Heart left ventricle (tissue), 16 donors: ENCODE measurements around the gene ZDBF2. TPM values are rescaled to one million over a fixed set of nuclear protein-coding genes. Genes with fewer than 3 reads are reported as not detected.
"Not testable (repeated sequence)": the region's sequence is repeated elsewhere in the genome, so short reads cannot be mapped to it uniquely, and the experiment has no call there.

Source experiments
- ATAC-seq, 4 donors: fragments of 200-7000 bp; cut with Tn5 transposase; one replicate each; pipeline ENCODE4 v1.9.1; 2020 to 2022; ENCODE audit warnings: moderate library complexity in 4 of 4, mild to moderate bottlenecking in 3 of 4, moderate number of reproducible peaks in 1 of 4
- DNase-seq, 5 donors: peaks; one replicate each; pipeline ENCODE4 v3.0.0-alpha.2; 2020
- H3K27ac ChIP-seq, 12 donors: fragments of 200-600 bp; sonication (generic) in 4 of 12; one replicate each; pipeline versions ENCODE4 v1.5.0 to v1.8.0; 2016 to 2022; ENCODE audit warnings: mild to moderate bottlenecking in 2 of 12
- H3K27me3 ChIP-seq, 9 donors: fragments of 200-600 bp; sonication (generic) in 2 of 9; one replicate each; pipeline versions ENCODE4 v1.5.1 to v1.8.0; 2016 to 2022; ENCODE audit warnings: mild to moderate bottlenecking in 3 of 9
- H3K36me3 ChIP-seq, 9 donors: fragments of 200-600 bp; sonication (generic) in 2 of 9; one replicate each; pipeline versions ENCODE4 v1.5.0 to v1.8.0; 2018 to 2022; ENCODE audit warnings: mild to moderate bottlenecking in 2 of 9
- H3K4me1 ChIP-seq, 12 donors: fragments of 200-600 bp; sonication (generic) in 4 of 12; one replicate each; pipeline versions ENCODE4 v1.5.0 to v1.8.0; 2016 to 2022; ENCODE audit warnings: mild to moderate bottlenecking in 3 of 12
- H3K4me3 ChIP-seq, 12 donors: fragments of 200-600 bp; sonication (generic) in 4 of 12; one replicate each; pipeline versions ENCODE4 v1.5.0 to v1.8.0; 2017 to 2022; ENCODE audit warnings: mild to moderate bottlenecking in 9 of 12, moderate library complexity in 4 of 12
- H3K9me3 ChIP-seq, 12 donors: fragments of 200-600 bp; sonication (generic) in 4 of 12; one replicate each; pipeline versions ENCODE4 v1.5.0 to v1.8.0; 2016 to 2022; ENCODE audit warnings: mild to moderate bottlenecking in 1 of 12
- CTCF ChIP-seq, 12 donors: fragments of 200-600 bp; sonication (generic) in 4 of 12; IDR thresholded peaks; one replicate each; pipeline versions ENCODE4 v1.5.0 to v1.8.0; 2018 to 2022; ENCODE audit warnings: antibody characterized with exemption in 12 of 12, mild to moderate bottlenecking in 5 of 12
- POLR2A ChIP-seq, 2 donors: fragments of 450-650 bp; IDR thresholded peaks; one replicate each; pipeline ENCODE4 v1.6.1; 2017; ENCODE audit warnings: antibody characterized with exemption in 2 of 2, mild to moderate bottlenecking in 2 of 2, moderate library complexity in 2 of 2
- WGBS, 4 donors: extraction: QIAGEN DNeasy Blood & Tissue Kit in 2 of 4; methylation state at CpG; one replicate each; pipeline versions ENCODE4 v1.1.5 to v1.1.7; 2013 to 2018; 5-methylcytosine and 5-hydroxymethylcytosine counted together
- intact Hi-C, 10 donors: fragments of 100-400 bp; cut with DNase I; formaldehyde crosslinking; loops; one replicate each; pipeline versions ENCODE4 v1.11.1 to v1.14.2; 2022
- polyA plus RNA-seq, 2 donors: library from polyadenylated mRNA; stranded (reverse); fragments of 200-250 nt; gene quantifications; one replicate each; pipeline ENCODE4 v1.2.3, GENCODE V29; 2013
- total RNA-seq, 9 donors: library from RNA; depleted of rRNA in 2 of 9; stranded (reverse); fragments of >200 nt in 2 of 9; fragmentation: NEBNext Ultra II Directional in 3 of 9; extraction: Animal tissue kit (Norgen Biotek cat#: 25700) in 3 of 9; gene quantifications; one replicate each; pipeline versions ENCODE4 v1.1.0 to v1.2.4, GENCODE V29; 2016 to 2023
- donor health status: ischemic (EF 13 %, LVEDD 7.1; RV severe dilation, severe dysfunction).
- donor health status: healthy with polysubstance abuse.
- donor health status: DM: no; HTN: yes; CAD: no.
- donor health status: DM: no; HTN: no; CAD: no.
- donor health status: ischemic (EF 25% LVEDD 6.9; RV normal size, moderate dysfunction).
- donor health status: ischemic (EF 25% LVEDD 5.7; RV mildly dilated, moderate dysfunction).
- donor health status: healthy.
- donor health status: DM: yes; HTN: yes; CAD: no.
- donor health status: ischemic (EF 35%, LVEDD 5.7; RV mildly dilated, moderate dysfunction).
- donor health status: nonischemic (EF 11% LVEDD 7.7; RV severe dilation, severe dysfunction).
- donor health status: DM: yes; HTN: yes; CAD: no.
- donor health status: PGD.
- donor health status: ischemic (EF 29% LVEDD 5.4; RV normal size, mild dysfunction).
- donor health status: nonischemic (EF 23%, LVEDD 6.1; RV moderate dilation, normal function).

Gene ZDBF2
- total and polyA plus RNA-seq, 11 donors: 1.2 to 14.8 (median 7.9) TPM

- Histone ChIP-seq H3K27ac (no peak overlapping the region), H3K9me3 (no peaks in the 10 kb centered on the region), H3K4me3 (no peak overlapping the region), H3K36me3 (no peaks in the 10 kb centered on the region), H3K27me3 (peaks cover 9 to 100% (median 65%) of the 10 kb centered on the region in 9 donors), H3K4me1 (no peaks in the 10 kb centered on the region)
- DNase-seq (no peak), ATAC-seq (no peak)
- intact Hi-C loops: loop anchor here in 1 of 10 donors (10.0 kb wide), 1 partner anchor 93 kb away; no protein-coding TSS in a partner anchor
- TF ChIP-seq CTCF (IDR thresholded peaks at IDR 0.05) (no peak), POLR2A (IDR thresholded peaks at IDR 0.05) (no peak)
- WGBS, 4 donors: 29 to 55% (median 46%) methylated on average over 14 of the region's 14 CpGs
Observed at GRCh38 chr2:206257350-206257749, 17.1 kb upstream of the ZDBF2 start.

GRCh38 chr2:206257861-206258260, 16.6 kb upstream of the ZDBF2 start:
- H3K36me3 ChIP-seq: no peaks in the 10 kb centered on the region
- H3K27ac ChIP-seq: no peak overlapping the region
- intact Hi-C loops: loop anchor here in 1 of 10 donors (10.0 kb wide), 1 partner anchor 93 kb away; no protein-coding TSS in a partner anchor
- no peaks in the 10 kb centered on the region for H3K4me1 ChIP-seq
- 49 to 71% (median 53%) methylated on average over 7 of the region's 7 CpGs for WGBS, 4 donors
- DNase-seq: no peak
- H3K4me3 ChIP-seq: no peak overlapping the region
- ATAC-seq: no peak
- no peaks in the 10 kb centered on the region for H3K9me3 ChIP-seq
- TF ChIP-seq POLR2A (IDR thresholded peaks at IDR 0.05) (no peak), CTCF (IDR thresholded peaks at IDR 0.05) (no peak)
- peaks cover 9 to 100% (median 64%) of the 10 kb centered on the region in 9 donors for H3K27me3 ChIP-seq

- not testable (repeated sequence) for H3K27ac ChIP-seq, H3K36me3 ChIP-seq, DNase-seq, H3K9me3 ChIP-seq, H3K4me3 ChIP-seq, ATAC-seq, H3K4me1 ChIP-seq
- H3K27me3 ChIP-seq: peaks cover 11 to 100% (median 66%) of the 10 kb centered on the region in 9 donors
- WGBS, 4 donors: 54 to 60% (median 56%) methylated on average over 8 of the region's 8 CpGs
- intact Hi-C loops: loop anchor here in 1 of 10 donors (10.0 kb wide), 1 partner anchor 94 kb away; no protein-coding TSS in a partner anchor
Observed at GRCh38 chr2:206258615-206259014, 15.8 kb upstream of the ZDBF2 start.

- Histone ChIP-seq H3K27ac (no peak overlapping the region), H3K27me3 (peaks cover 18 to 100% (median 71%) of the 10 kb centered on the region in 9 donors), H3K36me3 (no peaks in the 10 kb centered on the region), H3K9me3 (no peaks in the 10 kb centered on the region), H3K4me3 (peak overlapping the region in 4 of 12 donors; percentile 23 to 38 (median 28)), H3K4me1 (no peaks in the 10 kb centered on the region)
- ATAC-seq (no peak), DNase-seq (no peak)
- TF ChIP-seq POLR2A (IDR thresholded peaks at IDR 0.05) (no peak), CTCF (IDR thresholded peaks at IDR 0.05) (no peak)
- WGBS, 4 donors: 35 to 44% (median 37%) methylated on average over 10 of the region's 10 CpGs
- intact Hi-C loops: loop anchor here in 6 of 10 donors (5.0 to 10.0 kb wide), 2 partner anchors 92 to 95 kb away; no protein-coding TSS in a partner anchor
Observed at GRCh38 chr2:206259376-206260187, 14.9 kb upstream of the ZDBF2 start.
